Right lobe of liver (tissue), 4 donors: ENCODE results near the gene TMEM151B.

Source experiments
- CTCF ChIP-seq, 4 donors: fragments of 200-600 bp in 3 of 4; fragments of 450-650 bp in 1 of 4; IDR thresholded peaks; one replicate each; pipeline versions ENCODE4 v1.5.1 to v1.8.0; 2016 to 2022; ENCODE audit warnings: antibody characterized with exemption in 4 of 4, mild to moderate bottlenecking in 2 of 4
- POLR2A ChIP-seq: fragments of 450-650 bp; IDR thresholded peaks from one replicate; pipeline ENCODE4 v1.6.1; 2017; ENCODE audit warnings: antibody characterized with exemption, mild to moderate bottlenecking
- donor health status: DM: no; HTN: no; CAD: no.
- donor health status: DM: no; HTN: no; CAD: no.
- donor health status: DM: no; HTN: yes; CAD: no.

- TF ChIP-seq CTCF (IDR thresholded peaks at IDR 0.05) = no peak
- TF ChIP-seq POLR2A = no peak
Measured at GRCh38 chr6:44232676-44233566, 37.3 kb upstream of the TMEM151B start.
